HG02943 (cell line): ENCODE results near the gene DPF3.

Source experiments
- ATAC-seq: cut with Tn5 transposase; IDR thresholded peaks from one replicate; pipeline ENCODE4 v1.9.1; 2021; ENCODE audit warnings: mild to moderate bottlenecking, low read depth, moderate library complexity; ENCODE audit not compliant: unreplicated experiment

Gene DPF3

GRCh38 chr14:72904840-72905561 is 11.1 kb upstream of the DPF3 start:
- no peak for ATAC-seq

- ATAC-seq: no peak
Measured at GRCh38 chr14:72904218-72904617, 10.3 kb upstream of the DPF3 start.

GRCh38 chr14:72903716-72904115 is 9.8 kb upstream of the DPF3 start:
- no peak for ATAC-seq

GRCh38 chr14:72902801-72903530 is 9.1 kb upstream of the DPF3 start:
- ATAC-seq: no peak

DNA sequence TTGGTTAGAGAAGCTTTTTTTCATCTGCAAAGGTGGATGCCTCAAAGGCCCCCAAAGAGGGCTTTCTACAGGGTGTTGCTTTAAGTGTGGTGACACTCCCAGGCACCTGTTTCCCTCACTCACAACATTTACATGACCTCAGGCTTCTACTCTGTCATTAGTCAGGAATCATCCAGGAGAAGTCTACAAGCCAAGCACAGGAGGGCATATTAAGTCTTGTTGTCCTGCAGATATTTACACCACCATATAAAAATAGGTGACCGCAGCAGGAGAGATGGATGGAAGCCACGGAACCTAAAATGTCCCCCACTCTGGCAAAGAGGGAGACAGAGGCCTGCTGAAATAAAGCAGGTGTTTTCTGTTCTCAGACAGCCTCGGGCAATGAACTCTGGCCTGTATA is 7.5 kb upstream of the DPF3 start:
- ATAC-seq: no peak

- no peak for ATAC-seq
Measured at GRCh38 chr14:72898448-72898847, 4.5 kb upstream of the DPF3 start.

DNA sequence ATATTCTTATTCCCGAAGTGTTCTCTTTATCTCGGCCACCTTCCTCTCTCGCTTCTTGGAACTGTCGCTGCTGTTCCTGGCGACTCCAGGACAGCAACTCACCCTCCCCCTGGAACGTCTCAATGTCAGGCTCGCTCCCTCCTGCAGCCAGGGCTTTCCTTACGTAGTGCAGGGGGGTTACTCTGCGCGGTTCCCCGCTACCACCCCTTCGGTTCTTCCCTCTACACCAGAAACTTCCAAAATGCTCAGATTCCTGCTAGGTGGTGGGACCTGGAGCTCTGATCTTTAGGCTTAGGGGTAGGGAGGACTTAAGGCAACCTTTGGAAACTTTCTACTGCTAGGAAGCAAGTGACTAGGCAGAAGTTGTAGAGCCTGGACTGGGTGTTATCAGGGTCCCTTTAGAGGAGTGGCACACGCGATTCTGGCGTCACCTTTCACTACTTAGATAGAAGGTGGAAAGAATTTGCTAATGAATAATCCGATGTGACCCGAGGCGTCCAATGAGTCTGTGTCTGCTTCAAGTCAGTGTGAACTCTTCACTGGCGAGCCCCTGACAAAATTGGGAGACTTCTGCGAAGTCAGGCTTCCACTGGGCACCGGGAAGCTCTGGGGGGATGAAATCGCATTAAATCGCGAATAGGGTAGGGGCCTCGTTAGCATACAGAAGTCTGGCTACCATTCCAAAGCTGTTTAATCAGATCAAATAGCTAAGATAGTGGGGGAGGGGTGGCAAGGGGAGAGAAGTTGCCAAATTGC is 900 bp upstream of the DPF3 start:
- ATAC-seq: no peak

- no peak for ATAC-seq
Measured at GRCh38 chr14:72894323-72894622, 372 bp upstream of the DPF3 start.

DNA sequence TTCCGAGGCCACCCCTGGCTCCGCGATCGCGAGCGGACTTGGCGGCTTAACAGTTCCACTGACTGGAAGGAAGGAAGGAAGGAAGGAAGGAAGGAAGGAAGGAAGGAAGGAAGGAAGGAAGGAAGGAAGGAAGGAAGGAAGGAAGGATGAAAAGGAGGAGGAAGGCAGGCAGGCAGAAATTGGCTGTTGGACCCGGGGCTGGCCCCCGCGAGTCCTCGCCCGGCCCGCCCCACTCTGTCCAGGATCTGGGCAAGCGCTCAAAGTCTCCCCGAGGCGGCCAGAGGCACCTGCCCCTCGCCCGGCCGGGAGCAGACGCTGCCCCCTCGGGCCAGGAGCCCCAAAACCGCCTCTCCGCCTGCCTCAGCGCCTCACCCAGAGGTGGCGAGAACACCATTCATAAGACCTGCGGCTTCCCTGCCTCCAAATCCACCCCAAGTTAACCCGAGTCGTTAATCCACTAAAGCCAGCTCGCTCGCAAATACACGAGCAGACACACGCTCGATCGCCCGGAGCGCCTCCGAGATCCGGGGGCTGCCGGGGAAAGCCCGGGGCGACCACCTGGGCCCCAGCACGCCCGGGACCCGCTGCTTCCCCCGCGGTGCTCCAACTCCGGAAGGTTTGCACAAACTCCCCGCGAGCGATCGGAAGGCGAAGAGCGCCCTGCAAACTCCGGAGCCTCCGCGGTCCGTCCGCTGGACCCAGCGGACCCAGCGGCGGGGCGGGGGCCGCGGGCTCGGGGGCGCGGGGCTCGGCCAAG is 844 bp downstream of the DPF3 start:
- no peak for ATAC-seq

GRCh38 chr14:72892103-72892878 is 1.6 kb downstream of the DPF3 start:
- ATAC-seq: no peak

GRCh38 chr14:72891666-72892102 is 2.2 kb downstream of the DPF3 start:
- ATAC-seq: no peak

DNA sequence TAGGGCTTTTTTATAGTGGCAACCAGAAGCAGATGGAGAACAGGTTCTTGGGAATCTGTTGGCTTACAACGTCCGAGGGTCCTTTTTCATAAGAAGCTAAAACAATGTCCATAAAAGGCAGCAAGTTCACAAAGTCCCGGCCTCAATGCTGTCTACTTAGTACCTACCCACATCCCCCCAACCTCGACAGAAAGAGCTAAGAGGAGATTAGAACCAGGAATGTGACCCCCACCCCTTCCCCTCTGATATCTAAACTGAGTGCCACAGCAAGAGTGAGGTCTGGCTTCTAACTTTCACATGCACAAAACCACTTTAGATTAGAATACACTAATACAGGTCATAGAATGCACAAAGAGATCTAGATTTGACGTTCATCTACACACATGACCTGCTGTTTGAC is 4.5 kb downstream of the DPF3 start:
- ATAC-seq: no peak

- ATAC-seq: no peak
Measured at GRCh38 chr14:72888636-72889201, 5.2 kb downstream of the DPF3 start.

DNA sequence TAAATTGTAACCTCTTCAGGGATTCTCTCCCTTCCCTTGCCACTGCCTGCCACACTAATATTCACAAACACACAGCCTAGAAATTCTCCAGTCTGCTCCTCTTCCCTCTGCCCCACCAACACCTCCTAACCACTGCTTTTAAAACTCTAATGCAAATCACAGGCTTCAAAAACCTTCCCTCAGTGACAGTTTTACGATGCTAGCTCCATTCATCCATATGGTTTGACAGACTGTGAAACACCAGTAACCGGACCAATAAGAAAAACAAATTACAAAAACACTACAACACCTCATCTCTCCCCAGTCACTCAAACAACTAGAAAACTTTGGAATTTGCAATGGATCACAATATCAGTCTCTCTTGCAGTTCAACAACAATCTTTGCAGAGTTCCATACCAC is 5.7 kb downstream of the DPF3 start:
- ATAC-seq: no peak

DNA sequence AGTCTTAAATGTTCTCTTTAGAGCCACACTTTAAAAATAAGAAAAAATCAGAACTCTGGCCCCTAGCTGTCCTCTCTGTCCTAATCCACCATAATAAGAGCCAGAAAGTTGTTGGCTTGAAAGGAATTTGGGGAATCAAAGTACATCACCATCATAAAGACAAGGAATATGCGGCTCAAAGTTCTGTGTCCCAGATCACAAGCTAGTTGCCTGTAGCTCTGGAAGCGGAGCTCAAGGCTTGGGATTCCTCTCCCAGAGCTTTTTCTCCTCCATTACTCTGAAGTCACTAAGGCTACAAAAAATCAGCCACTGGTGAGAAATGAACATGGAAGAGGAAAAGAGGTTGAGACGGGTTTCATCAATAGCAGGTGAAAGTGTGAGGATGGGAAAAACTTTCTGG is 6.4 kb downstream of the DPF3 start:
- no peak for ATAC-seq

GRCh38 chr14:72884386-72884785 is 9.5 kb downstream of the DPF3 start:
- no peak for ATAC-seq

GRCh38 chr14:72883961-72884360 is 9.9 kb downstream of the DPF3 start:
- ATAC-seq: no peak

GRCh38 chr14:72883109-72883508 is 10.8 kb downstream of the DPF3 start:
- ATAC-seq: no peak

DNA sequence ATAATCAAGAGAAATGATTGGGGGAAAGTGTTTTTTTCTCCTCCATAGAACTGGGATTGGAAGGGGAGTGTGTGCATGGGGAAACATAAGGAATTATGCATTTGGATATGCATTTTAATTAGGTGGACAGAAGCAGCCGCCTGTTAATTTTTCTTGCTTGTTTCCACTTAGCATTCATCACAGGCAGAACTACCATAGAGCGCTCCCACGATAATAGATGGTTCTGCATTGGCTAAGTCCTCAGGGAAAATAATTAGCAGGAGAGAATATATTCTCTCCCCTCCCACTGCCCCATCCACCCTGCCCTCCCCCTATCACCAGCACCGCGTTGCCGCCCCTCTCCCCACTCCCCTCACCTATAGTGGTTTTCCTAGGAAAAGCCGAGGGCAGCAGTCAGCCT is 11.4 kb downstream of the DPF3 start:
- no peak for ATAC-seq

- no peak for ATAC-seq
Measured at GRCh38 chr14:72882047-72882446, 11.9 kb downstream of the DPF3 start.
